ENCODE results near the gene CMTM5.

CMTM5 gene

DNA sequence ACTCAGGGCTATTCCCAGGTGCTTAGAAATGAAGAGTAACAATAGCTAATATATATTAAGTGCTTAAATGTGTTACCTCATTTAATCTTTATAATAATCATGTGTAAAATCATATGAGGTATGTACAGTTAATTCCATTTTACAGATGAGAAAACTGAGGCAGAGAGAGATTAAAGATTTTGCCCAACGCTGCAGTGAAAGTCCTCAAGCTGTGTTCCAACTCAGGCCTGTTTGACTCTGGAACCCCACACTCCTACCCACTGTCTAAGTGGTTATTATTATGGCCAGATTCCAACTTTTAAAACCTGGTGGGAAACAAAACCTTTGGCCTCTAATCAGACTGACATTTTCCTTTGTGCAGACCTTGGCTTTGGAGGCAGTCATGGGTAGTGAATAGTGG, 10.2 kb downstream of the CMTM5 start:
- TF ChIP-seq, protein P1, sequence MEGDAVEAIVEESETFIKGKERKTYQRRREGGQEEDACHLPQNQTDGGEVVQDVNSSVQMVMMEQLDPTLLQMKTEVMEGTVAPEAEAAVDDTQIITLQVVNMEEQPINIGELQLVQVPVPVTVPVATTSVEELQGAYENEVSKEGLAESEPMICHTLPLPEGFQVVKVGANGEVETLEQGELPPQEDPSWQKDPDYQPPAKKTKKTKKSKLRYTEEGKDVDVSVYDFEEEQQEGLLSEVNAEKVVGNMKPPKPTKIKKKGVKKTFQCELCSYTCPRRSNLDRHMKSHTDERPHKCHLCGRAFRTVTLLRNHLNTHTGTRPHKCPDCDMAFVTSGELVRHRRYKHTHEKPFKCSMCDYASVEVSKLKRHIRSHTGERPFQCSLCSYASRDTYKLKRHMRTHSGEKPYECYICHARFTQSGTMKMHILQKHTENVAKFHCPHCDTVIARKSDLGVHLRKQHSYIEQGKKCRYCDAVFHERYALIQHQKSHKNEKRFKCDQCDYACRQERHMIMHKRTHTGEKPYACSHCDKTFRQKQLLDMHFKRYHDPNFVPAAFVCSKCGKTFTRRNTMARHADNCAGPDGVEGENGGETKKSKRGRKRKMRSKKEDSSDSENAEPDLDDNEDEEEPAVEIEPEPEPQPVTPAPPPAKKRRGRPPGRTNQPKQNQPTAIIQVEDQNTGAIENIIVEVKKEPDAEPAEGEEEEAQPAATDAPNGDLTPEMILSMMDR (IDR thresholded peaks at IDR 0.05; ENCODE audit: low read depth, low read length, poor library complexity, severe bottlenecking) = no peak
- TF ChIP-seq EZH2phosphoT487 (IDR thresholded peaks at IDR 0.05; ENCODE audit: borderline replicate concordance, low read length) = no peak
- Histone ChIP-seq H3K9me3 (ENCODE audit: control insufficient read depth, insufficient read depth, low read length) (no peaks in the 10 kb centered on the region), H3K27me3 (ENCODE audit: control insufficient read depth, low read length) (no peaks in the 10 kb centered on the region), H3K9me2 (replicated peaks; ENCODE audit: control insufficient read depth, low read length) (no peaks in the 10 kb centered on the region), H3F3A (ENCODE audit: control insufficient read depth, insufficient read depth) (no peaks in the 10 kb centered on the region), H3K79me2 (ENCODE audit: control insufficient read depth, low read length) (no peaks in the 10 kb centered on the region), H3K27ac (ENCODE audit: low read depth, low read length) (no peak overlapping the region), H4K20me1 (ENCODE audit: control insufficient read depth, insufficient read depth, low read depth, low read length) (no peaks in the 10 kb centered on the region), H3K4me1 (ENCODE audit: control insufficient read depth, low read length) (no peaks in the 10 kb centered on the region), H3K4me3 (ENCODE audit: low read length) (no peak overlapping the region), H3K4me2 (ENCODE audit: low read length) (no peak overlapping the region), H3K36me3 (ENCODE audit: control insufficient read depth, low read length) (no peaks in the 10 kb centered on the region)

DNA sequence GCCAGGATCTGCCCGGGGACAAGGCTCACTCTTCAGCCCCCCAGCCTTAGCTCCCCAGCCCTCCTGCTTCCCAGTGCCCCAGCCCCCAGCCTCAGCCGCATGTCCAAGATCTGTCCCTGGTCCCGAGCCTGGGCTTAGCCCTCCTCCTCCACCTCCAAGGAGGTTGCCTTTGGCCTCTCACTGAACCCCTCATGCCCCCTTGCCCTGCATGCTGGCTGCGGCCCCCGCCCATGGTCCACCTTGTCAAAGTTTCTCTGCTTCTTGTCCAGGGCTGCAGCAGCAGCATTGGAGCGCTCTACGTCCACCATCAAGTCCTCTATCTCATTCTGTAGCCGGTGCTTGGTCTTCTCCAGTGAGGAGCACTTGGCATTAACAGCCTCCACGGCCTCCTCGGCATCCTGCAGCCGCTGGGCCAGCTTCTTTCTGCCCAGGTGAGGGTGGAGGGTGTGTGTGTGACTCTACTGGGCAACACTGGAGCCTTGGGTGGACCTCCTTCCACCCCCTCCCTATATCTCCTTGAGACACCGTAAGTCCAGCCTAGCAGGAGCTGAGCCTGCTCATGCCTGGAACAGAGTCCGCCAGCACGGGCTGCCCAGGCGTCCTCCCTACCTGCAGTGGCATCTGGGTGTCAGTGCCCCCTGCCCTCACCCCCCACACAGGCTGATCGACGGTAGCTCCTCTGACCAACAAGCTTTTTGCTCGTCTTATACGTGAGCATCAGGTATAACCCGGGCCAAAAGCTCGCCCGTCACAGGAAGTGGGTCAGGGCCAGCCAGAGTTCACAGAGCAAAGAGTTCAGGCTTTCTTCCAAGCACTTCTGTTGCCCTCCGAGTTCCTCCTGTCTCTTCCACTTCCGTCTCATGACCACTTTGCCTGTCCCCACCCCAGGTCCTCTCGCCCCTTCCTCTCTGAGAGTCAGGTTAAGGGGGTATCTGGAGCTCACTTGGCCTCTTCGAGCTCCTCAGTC, 11.4 kb downstream of the CMTM5 start:
- Histone ChIP-seq H3K27me3 (ENCODE audit: control insufficient read depth, low read length) (no peaks in the 10 kb centered on the region), H3K27ac (ENCODE audit: low read depth, low read length) (no peak overlapping the region), H3K9me3 (ENCODE audit: control insufficient read depth, insufficient read depth, low read length) (no peaks in the 10 kb centered on the region), H3K79me2 (ENCODE audit: control insufficient read depth, low read length) (no peaks in the 10 kb centered on the region), H3K4me1 (ENCODE audit: control insufficient read depth, low read length) (no peaks in the 10 kb centered on the region), H3K4me2 (ENCODE audit: low read length) (no peak overlapping the region), H3K36me3 (ENCODE audit: control insufficient read depth, low read length) (no peaks in the 10 kb centered on the region), H3K9me2 (replicated peaks; ENCODE audit: control insufficient read depth, low read length) (no peaks in the 10 kb centered on the region), H3F3A (ENCODE audit: control insufficient read depth, insufficient read depth) (no peaks in the 10 kb centered on the region), H4K20me1 (ENCODE audit: control insufficient read depth, insufficient read depth, low read depth, low read length) (no peaks in the 10 kb centered on the region), H3K4me3 (ENCODE audit: low read length) (no peak overlapping the region)
- TF ChIP-seq EZH2phosphoT487 (IDR thresholded peaks at IDR 0.05; ENCODE audit: borderline replicate concordance, low read length) = no peak
- TF ChIP-seq, protein P1 (IDR thresholded peaks at IDR 0.05; ENCODE audit: low read depth, low read length, poor library complexity, severe bottlenecking) = no peak

GRCh38 chr14:23388996-23389395, 12.2 kb downstream of the CMTM5 start:
- Histone ChIP-seq H4K20me1 (ENCODE audit: control insufficient read depth, insufficient read depth, low read depth, low read length) (no peaks in the 10 kb centered on the region), H3K27me3 (ENCODE audit: control insufficient read depth, low read length) (no peaks in the 10 kb centered on the region), H3K4me3 (ENCODE audit: low read length) (no peak overlapping the region), H3F3A (ENCODE audit: control insufficient read depth, insufficient read depth) (no peaks in the 10 kb centered on the region), H3K4me1 (ENCODE audit: control insufficient read depth, low read length) (no peaks in the 10 kb centered on the region), H3K9me2 (replicated peaks; ENCODE audit: control insufficient read depth, low read length) (no peaks in the 10 kb centered on the region), H3K4me2 (ENCODE audit: low read length) (no peak overlapping the region), H3K27ac (ENCODE audit: low read depth, low read length) (no peak overlapping the region), H3K9me3 (ENCODE audit: control insufficient read depth, insufficient read depth, low read length) (no peaks in the 10 kb centered on the region), H3K79me2 (ENCODE audit: control insufficient read depth, low read length) (no peaks in the 10 kb centered on the region), H3K36me3 (ENCODE audit: control insufficient read depth, low read length) (no peaks in the 10 kb centered on the region)
- TF ChIP-seq, protein P1 (IDR thresholded peaks at IDR 0.05; ENCODE audit: low read depth, low read length, poor library complexity, severe bottlenecking) = no peak
- TF ChIP-seq EZH2phosphoT487 (IDR thresholded peaks at IDR 0.05; ENCODE audit: borderline replicate concordance, low read length) = no peak

All from DOHH2 (cell line).